NOMO-1 treated with dmso at 0.1 percent for 144 hours (cell line): ENCODE results near the gene MARCHF2.
"Not testable (repeated sequence)": the region's sequence is repeated elsewhere in the genome, so short reads cannot be mapped to it uniquely, and the experiment has no call there.

ENCODE experiments used
- DNase-seq: peaks from one replicate; lab custom pipeline; 2025; ENCODE audit not compliant: unreplicated experiment; lab: John Stamatoyannopoulos, UW

MARCHF2 gene

GRCh38 chr19:8404391-8405151, 8.5 kb upstream of the MARCHF2 start:
- DNase-seq = no peak

- DNase-seq = not testable (repeated sequence)
Observed at GRCh38 chr19:8410718-8411117, 2.4 kb upstream of the MARCHF2 start.

DNA sequence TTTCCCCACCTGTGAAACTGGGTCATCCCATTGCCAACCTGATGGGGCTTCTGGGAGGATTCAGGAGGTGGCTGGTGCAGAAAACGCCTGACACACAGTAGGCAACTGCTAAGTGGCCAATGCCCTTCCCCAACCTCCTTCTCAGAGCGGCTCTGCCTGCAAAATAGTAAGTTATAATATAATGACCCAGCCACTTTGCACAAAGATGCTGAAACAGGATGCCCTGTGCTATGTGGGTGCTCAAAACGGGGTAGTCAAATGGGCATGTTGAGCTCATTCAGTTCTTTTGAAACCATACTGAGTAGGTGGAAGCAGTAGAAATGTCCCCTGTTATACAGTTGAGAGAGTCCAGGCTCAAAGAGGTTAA, 507 bp downstream of the MARCHF2 start:
- no peak for DNase-seq

- no peak for DNase-seq
Observed at GRCh38 chr19:8416796-8417195, 3.7 kb downstream of the MARCHF2 start.

GRCh38 chr19:8421484-8422461, 8.7 kb downstream of the MARCHF2 start:
- DNase-seq = no peak

DNA sequence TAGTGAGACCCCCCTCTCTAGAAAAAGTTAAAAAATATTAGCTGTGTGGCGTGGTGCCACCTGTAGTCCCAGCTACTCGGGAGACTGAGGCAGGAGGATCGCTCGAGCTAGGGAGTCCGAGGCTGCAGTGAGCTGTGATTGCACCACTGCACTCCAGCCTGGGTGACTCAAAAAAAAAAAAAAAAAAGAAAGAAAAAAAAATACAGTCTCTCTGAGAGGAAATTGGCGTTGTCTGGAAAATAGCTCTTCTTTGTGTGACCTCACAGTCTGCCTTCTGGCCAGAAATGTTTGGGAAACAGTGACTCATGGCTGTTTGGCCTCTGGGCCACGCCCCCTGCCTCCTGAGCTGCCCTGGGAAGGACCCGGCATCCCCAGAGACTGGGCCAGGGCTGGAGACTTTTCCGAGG, 10.7 kb downstream of the MARCHF2 start:
- DNase-seq = peak; percentile 73

- DNase-seq = not testable (repeated sequence)
Observed at GRCh38 chr19:8425331-8425730, 12.2 kb downstream of the MARCHF2 start.

- DNase-seq = no peak
Observed at GRCh38 chr19:8426283-8426682, 13.2 kb downstream of the MARCHF2 start.

GRCh38 chr19:8429044-8429443, 15.9 kb downstream of the MARCHF2 start:
- DNase-seq = no peak

GRCh38 chr19:8429826-8430225, 16.7 kb downstream of the MARCHF2 start:
- no peak for DNase-seq

DNA sequence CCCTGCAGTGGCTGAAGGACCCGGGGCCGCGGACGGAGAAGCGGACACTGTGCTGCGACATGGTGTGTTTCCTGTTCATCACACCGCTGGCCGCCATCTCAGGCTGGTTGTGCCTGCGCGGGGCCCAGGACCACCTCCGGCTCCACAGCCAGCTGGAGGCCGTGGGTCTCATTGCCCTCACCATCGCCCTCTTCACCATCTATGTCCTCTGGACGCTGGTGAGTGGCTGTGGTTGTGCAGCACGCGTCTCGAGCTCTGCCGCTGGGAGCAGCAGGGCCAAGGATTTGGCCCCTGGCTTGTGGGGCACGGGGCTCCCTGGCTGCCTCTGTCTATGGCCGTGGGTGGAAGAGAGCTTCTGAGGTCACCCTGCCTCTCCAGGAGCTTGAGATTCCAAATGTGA, 17.5 kb downstream of the MARCHF2 start:
- DNase-seq = no peak

DNA sequence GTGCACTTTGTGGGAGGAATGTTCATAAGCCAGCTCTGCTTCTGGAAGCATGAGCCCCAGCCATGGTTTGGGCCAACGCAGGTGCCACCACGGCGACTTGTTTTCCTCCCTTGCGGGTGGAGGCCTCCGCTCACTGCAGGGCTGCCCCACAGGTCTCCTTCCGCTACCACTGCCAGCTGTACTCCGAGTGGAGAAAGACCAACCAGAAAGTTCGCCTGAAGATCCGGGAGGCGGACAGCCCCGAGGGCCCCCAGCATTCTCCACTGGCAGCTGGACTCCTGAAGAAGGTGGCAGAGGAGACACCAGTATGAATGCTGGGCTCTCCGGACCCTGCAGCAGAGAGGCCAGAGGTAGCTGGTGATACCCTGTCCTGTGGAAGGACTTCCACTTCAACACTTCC, 25.1 kb downstream of the MARCHF2 start:
- no peak for DNase-seq

DNA sequence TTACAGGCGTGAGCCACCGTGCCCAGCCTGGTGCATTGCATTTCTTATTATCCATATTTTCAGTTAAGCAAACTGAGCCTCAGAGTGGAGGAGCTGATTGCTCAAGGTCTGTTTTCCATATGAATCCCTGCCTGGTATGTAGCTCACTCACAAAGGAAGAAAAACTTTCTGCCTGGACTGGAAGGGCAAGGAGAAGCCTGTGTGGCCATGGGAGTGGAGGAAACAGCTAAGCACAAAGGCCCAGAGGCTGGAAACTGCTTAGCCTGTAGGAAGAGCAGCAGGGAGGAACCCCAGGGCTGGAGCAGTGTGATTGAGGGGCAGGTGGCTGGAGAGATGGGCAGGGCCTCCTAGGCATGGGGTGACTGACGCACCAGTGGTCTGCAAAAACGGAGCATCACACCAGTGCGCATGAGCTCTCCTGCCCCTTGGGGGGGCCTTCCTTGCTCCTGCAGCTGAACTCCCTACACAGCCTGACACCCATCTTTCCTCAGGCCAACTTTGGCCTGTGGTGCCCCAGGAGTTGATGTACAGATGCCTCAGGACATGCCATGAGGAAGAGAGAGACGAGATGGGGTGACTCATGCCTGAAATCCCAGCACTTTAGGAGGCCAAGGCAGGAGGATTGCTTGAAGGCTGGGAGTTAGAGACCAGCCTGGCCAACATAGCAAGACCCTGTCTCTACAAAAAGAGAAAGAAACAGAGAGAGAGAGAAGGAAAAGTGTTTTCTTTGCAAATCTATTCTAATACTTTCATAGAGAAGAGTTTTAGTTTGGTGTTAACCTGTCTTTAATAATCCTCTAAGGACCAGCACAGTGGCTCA, 28.8 kb downstream of the MARCHF2 start:
- no peak for DNase-seq

DNA sequence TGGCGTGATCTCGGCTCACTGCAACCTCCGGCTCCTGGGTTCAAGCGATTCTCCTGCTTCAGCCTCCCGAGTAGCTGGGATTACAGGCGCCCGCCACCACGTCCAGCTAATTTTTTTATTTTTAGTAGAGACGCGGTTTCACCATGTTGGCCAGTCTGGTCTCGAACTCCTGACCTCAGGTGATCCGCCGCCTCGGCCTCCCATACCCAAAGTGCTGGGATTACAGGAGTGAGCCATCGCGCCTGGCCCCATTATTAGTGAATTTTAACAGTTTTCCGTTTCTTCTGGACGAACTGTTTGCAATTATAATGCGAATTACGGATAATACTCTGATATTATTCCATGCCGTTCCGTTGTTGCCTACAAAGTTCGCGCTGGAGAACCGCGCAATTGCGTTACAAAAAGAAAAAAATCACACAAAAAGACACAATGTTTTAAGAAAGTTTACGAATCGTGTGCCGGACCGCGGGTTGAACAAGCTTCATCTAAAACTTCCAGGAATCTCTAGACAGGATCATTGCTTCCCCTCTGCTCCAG, 31.1 kb downstream of the MARCHF2 start:
- not testable (repeated sequence) for DNase-seq

- peak; percentile 99 for DNase-seq
Observed at GRCh38 chr19:8444677-8445487, 31.8 kb downstream of the MARCHF2 start, which contains the start of gene HNRNPM. TSS of gene HNRNPM (plus strand) at chr19:8444975. CDS start at chr19:8444999, 24 bp downstream.

DNA sequence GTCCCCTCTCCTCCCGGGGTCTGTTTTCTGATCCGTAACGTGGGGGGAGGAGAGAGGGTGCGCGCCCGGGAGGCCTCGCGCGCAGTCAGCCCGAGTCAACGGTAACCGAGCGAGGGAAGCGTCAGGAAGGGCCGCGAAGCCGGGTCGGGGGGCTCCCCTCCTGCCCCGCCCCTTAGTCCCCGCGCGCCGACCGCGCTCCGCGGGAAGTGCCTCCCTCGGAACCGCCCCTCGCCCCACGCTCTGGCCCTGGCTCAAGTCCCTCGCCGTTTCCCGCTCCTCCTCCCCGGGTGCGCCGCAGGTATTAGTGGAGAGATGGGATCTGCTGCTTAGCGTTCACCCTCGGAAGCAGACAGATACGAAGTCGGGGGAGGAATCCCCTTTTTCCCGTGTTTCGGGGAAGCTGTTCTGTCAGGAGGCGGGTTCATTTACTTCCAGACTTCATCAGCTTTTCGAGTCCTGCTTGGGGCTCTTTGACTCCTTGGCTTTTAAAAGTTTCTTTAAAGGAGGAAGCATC, 32.4 kb downstream of the MARCHF2 start:
- no peak for DNase-seq

- DNase-seq = no peak
Observed at GRCh38 chr19:8446061-8446709, 33.1 kb downstream of the MARCHF2 start.

DNA sequence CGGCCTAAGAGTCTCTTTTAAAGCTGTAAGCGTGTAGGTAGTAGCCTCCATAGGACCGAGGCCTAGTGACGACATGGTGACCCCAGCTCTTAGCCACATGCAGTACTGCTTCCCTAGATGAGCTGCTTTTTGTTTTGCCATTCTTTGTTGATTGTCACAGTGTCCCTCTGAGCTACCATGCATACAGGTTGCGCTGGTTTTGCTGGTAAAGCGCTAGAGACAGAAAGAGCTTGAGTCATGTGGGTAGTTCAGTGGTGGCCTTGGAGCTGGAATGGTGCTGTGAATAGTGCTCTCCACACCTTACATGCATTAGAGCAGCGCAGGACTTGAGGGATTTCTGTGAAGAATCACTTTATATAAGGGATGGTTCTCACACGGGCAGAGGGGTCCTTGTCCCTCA, 36.7 kb downstream of the MARCHF2 start:
- no peak for DNase-seq

DNA sequence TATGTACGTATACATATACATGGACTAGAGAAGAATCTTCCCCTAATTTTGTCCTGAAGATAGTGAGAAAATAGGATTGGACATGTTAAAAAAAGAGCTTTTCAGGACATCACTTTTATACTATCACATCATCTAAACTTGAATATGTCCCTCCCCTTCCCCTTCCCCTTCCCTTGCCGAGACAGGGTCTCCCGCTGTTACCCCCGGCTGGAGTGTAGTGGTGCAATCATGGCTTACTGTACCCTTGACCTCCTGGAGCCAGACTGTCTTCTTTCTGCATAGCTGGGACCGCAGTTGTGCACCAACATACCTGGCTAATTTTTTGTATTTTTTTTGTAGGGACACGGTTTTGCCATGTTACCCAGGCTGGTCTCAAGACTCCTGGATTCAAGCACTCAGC, 38.3 kb downstream of the MARCHF2 start:
- no peak for DNase-seq
